Endothelial cell of umbilical vein (primary cell): ENCODE measurements around the gene NKD1. TPM values are rescaled to one million over a fixed set of nuclear protein-coding genes. Genes with fewer than 3 reads are reported as not detected.

Experiments used
- BruUV-seq: library from RNA; stranded (reverse); fragments of 400-500 nt; replicated peaks from 2 replicates; lab custom pipeline; 2021; lab: Mats Ljungman, UMichigan
- CTCF ChIA-PET: fragments of 300-600, 350-600 bp; sonication (Branson Sonifier 250); formaldehyde crosslinking; loops from one replicate; lab custom pipeline; 2021; ENCODE audit warnings: antibody characterized with exemption, inconsistent platforms; lab: Charles Lee
- POLR2A ChIA-PET: fragments of 300-600, 350-600 bp; sonication (Branson Sonifier 250); formaldehyde crosslinking; loops from one replicate; lab custom pipeline; 2021; ENCODE audit warnings: antibody characterized with exemption, inconsistent platforms; lab: Charles Lee
- DNase-seq: peaks from one replicate; pipeline ENCODE4 v3.0.0-alpha.2; 2011; ENCODE audit warnings: low read depth, low spot score
- FAIRE-seq: peaks from 2 replicates; lab custom pipeline; 2011; peaks lifted over from hg19 to GRCh38; lab: Jason Lieb, UNC
- H2AFZ ChIP-seq: 2 replicates; pipeline ENCODE4 v1.6.0; 2012; ENCODE audit warnings: low read depth, low read length, control low read depth, inconsistent platforms
- H3K27ac ChIP-seq: 2 replicates; pipeline ENCODE4 v1.5.1; 2011; ENCODE audit warnings: low read depth, mild to moderate bottlenecking, control low read depth, low read length, moderate library complexity; ENCODE audit not compliant: insufficient read depth
- H3K27me3 ChIP-seq, 2 experiments: 2 replicates each; pipeline versions ENCODE4 v1.6.0 to v1.6.1; 2011; ENCODE audit warnings: low read length in 2 of 2, mixed read lengths in 1 of 2; ENCODE audit not compliant: control insufficient read depth in 2 of 2, insufficient read depth in 2 of 2
- H3K36me3 ChIP-seq, 2 experiments: 2 replicates in 1 of 2; 3 replicates in 1 of 2; pipeline ENCODE4 v1.5.1; 2011; ENCODE audit warnings: low read length in 2 of 2, mild to moderate bottlenecking in 1 of 2, moderate library complexity in 1 of 2; ENCODE audit not compliant: control insufficient read depth in 2 of 2, insufficient read depth in 2 of 2; ENCODE audit errors: extremely low read depth in 1 of 2
- H3K4me1 ChIP-seq: 3 replicates; pipeline ENCODE4 v1.5.1; 2011; ENCODE audit warnings: mild to moderate bottlenecking, low read length; ENCODE audit not compliant: control insufficient read depth, insufficient read depth; ENCODE audit errors: extremely low read depth
- H3K4me2 ChIP-seq: 2 replicates; pipeline ENCODE4 v1.6.1; 2011; ENCODE audit warnings: low read length, control low read depth, mixed read lengths; ENCODE audit not compliant: insufficient read depth
- H3K4me3 ChIP-seq, 3 experiments: fragments of 200-600 bp in 1 of 3; sonication (generic), shearing (Covaris generic) in 1 of 3; replicated peaks in 1 of 3; 2 replicates each; pipeline ENCODE4 v1.5.1; 2011 to 2016; ENCODE audit warnings: control low read depth in 3 of 3, low read length in 3 of 3, mild to moderate bottlenecking in 2 of 3, inconsistent platforms in 1 of 3, low read depth in 1 of 3, moderate library complexity in 1 of 3; ENCODE audit not compliant: insufficient read depth in 1 of 3
- H3K79me2 ChIP-seq: 2 replicates; pipeline ENCODE4 v1.6.0; 2012; ENCODE audit warnings: low read length, inconsistent platforms; ENCODE audit not compliant: control insufficient read depth, insufficient read depth
- H3K9ac ChIP-seq: replicated peaks from 2 replicates; pipeline ENCODE3; 2011; ENCODE audit warnings: low read length, control low read depth; ENCODE audit not compliant: insufficient read depth; ENCODE audit errors: extremely low read depth
- H3K9me1 ChIP-seq: replicated peaks from 3 replicates; pipeline ENCODE4 v1.6.0; 2011; ENCODE audit warnings: mild to moderate bottlenecking, low read length; ENCODE audit not compliant: control insufficient read depth, insufficient read depth; ENCODE audit errors: extremely low read depth
- H3K9me3 ChIP-seq: replicated peaks from 2 replicates; pipeline ENCODE4 v1.5.1; 2012; ENCODE audit warnings: low read length, inconsistent platforms; ENCODE audit not compliant: control insufficient read depth, insufficient read depth
- H4K20me1 ChIP-seq: replicated peaks from 2 replicates; pipeline ENCODE3; 2011; ENCODE audit warnings: mild to moderate bottlenecking, low read length; ENCODE audit not compliant: control insufficient read depth, insufficient read depth; ENCODE audit errors: extremely low read depth
- EZH2 ChIP-seq: IDR thresholded peaks from 2 replicates; pipeline ENCODE4 v1.6.1; 2012; ENCODE audit warnings: borderline replicate concordance, low read depth, mild to moderate bottlenecking, moderate library complexity, low read length, inconsistent platforms; ENCODE audit not compliant: severe bottlenecking
- FOS ChIP-seq: IDR thresholded peaks from 2 replicates; pipeline ENCODE4 v1.6.1; 2011; ENCODE audit warnings: mild to moderate bottlenecking, low read length, moderate library complexity, borderline replicate concordance; ENCODE audit not compliant: insufficient read depth
- GATA2 ChIP-seq: IDR thresholded peaks from 2 replicates; pipeline ENCODE4 v1.7.0; 2011; ENCODE audit warnings: low read depth, mild to moderate bottlenecking, moderate library complexity, mixed read lengths, low read length; ENCODE audit not compliant: insufficient read length, insufficient read depth
- JUN ChIP-seq: IDR thresholded peaks from 2 replicates; pipeline ENCODE4 v1.6.1; 2011; ENCODE audit warnings: borderline replicate concordance, low read depth; ENCODE audit not compliant: insufficient read length, insufficient read depth
- MYC ChIP-seq: IDR thresholded peaks from one replicate; pipeline ENCODE4 v1.6.1; 2011; ENCODE audit warnings: mild to moderate bottlenecking, low read depth, low read length
- dilution Hi-C: fragments of 300-500 bp; cut with MboI; formaldehyde crosslinking; loops from one replicate; pipeline ENCODE4 v1.15.0; 2019; ENCODE audit warnings: low sequenced_read_pairs; ENCODE audit not compliant: extremely low pct_ligation_motif_present
- intact Hi-C: fragments of 100-400 bp; cut with micrococcal nuclease; formaldehyde crosslinking; loops from one replicate; pipeline ENCODE4 v1.10.0; 2022
- polyA plus RNA-seq, 4 experiments: library from polyadenylated mRNA; depleted of rRNA in 3 of 4; stranded (reverse) in 3 of 4; unstranded in 1 of 4; fragments of >200 nt; gene quantifications; 2 replicates each; pipeline versions ENCODE4 v1.2.1 to v1.2.3, GENCODE V29; 2011 to 2012; ENCODE audit warnings: missing spikeins in 1 of 4
- total RNA-seq: library from RNA; stranded (reverse); gene quantifications from 2 replicates; pipeline ENCODE4 v1.2.3, GENCODE V29; 2021
- TF ChIP-seq, protein P1 (sequence below), 2 donors: IDR thresholded peaks; 1 replicate in 1 of 2; 2 replicates in 1 of 2; pipeline ENCODE4 v1.5.1; 2011; ENCODE audit warnings: low read length in 2 of 2, mild to moderate bottlenecking in 2 of 2, moderate library complexity in 2 of 2, control low read depth in 1 of 2, inconsistent platforms in 1 of 2, low read depth in 1 of 2; ENCODE audit not compliant: insufficient read depth in 1 of 2; ENCODE audit errors: extremely low read depth in 1 of 2
- TF ChIP-seq, protein P2 (sequence below): IDR thresholded peaks from 2 replicates; pipeline ENCODE4 v1.6.1; 2011; ENCODE audit not compliant: insufficient read depth, insufficient read length

NKD1 gene
- total and polyA plus RNA-seq, 2 donors (not counting 3 experiments of a cell fraction or from before 2014, with no cell fraction given), result not detected

DNA sequence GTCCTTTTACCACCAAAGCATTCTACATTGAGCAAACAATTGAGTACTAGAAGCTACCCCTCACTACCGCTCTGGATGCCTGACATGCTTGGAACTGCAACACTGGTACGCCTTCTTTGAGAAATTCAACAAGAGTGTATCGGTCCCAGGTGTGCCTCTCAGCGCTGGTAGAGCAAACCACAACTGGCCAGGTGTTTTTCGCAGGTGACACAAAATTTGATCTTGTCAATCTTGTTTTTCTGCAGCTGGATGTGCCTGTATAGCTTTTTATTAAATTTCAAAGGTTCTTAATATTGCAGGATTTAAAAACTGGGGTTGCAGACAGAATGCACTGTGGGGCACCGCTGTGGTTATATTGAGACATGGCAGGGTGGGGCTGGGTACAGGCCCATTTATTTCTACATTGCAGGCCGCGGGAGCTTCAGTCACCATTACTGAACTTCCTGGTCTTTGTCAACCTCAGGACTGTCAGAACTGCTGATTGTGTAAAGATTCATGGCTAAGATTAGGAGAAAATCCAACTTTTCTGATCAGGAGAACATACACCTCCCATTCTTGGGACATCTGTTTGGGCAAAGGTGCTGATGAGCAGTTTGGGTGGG is 137.4 kb downstream of the NKD1 start:
- H3K27ac ChIP-seq, result no peak overlapping the region
- CTCF ChIA-PET, result interaction anchor here (0.8 to 1.4 kb wide), 2 partner anchors 20 to 121 kb away, joined by 3 to 6 read pairs; no protein-coding TSS in a partner anchor
- no peaks in the 10 kb centered on the region for H3K36me3 ChIP-seq
- intact Hi-C loops (no loop called here), dilution Hi-C loops (no loop called here)
- H3K9ac ChIP-seq, result no peak overlapping the region
- no peak overlapping the region for H2AFZ ChIP-seq
- H3K79me2 ChIP-seq, result no peaks in the 10 kb centered on the region
- no TSS peak for BruUV-seq
- H3K4me3 ChIP-seq, result no peak overlapping the region
- DNase-seq (no peak), FAIRE-seq (no peak)
- no peak for TF ChIP-seq GATA2
- no peak for TF ChIP-seq MYC
- no peak for TF ChIP-seq EZH2
- TF ChIP-seq JUN, result no peak
- no peak for TF ChIP-seq FOS
- TF ChIP-seq, protein P1, sequence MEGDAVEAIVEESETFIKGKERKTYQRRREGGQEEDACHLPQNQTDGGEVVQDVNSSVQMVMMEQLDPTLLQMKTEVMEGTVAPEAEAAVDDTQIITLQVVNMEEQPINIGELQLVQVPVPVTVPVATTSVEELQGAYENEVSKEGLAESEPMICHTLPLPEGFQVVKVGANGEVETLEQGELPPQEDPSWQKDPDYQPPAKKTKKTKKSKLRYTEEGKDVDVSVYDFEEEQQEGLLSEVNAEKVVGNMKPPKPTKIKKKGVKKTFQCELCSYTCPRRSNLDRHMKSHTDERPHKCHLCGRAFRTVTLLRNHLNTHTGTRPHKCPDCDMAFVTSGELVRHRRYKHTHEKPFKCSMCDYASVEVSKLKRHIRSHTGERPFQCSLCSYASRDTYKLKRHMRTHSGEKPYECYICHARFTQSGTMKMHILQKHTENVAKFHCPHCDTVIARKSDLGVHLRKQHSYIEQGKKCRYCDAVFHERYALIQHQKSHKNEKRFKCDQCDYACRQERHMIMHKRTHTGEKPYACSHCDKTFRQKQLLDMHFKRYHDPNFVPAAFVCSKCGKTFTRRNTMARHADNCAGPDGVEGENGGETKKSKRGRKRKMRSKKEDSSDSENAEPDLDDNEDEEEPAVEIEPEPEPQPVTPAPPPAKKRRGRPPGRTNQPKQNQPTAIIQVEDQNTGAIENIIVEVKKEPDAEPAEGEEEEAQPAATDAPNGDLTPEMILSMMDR (IDR thresholded peaks at IDR 0.05; ENCODE audit: extremely low read depth in 1 of 2, insufficient read depth in 1 of 2, low read depth in 1 of 2, low read length in 2 of 2), result no peak
- TF ChIP-seq, protein P2, sequence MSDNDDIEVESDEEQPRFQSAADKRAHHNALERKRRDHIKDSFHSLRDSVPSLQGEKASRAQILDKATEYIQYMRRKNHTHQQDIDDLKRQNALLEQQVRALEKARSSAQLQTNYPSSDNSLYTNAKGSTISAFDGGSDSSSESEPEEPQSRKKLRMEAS, result no peak
- POLR2A ChIA-PET, result interaction anchor here (0.6 kb wide), 1 partner anchor 421 kb away, joined by 4 read pairs; no protein-coding TSS in a partner anchor
- no peaks in the 10 kb centered on the region for H4K20me1 ChIP-seq
- no peaks in the 10 kb centered on the region for H3K9me3 ChIP-seq
- no peaks in the 10 kb centered on the region for H3K4me1 ChIP-seq
- H3K27me3 ChIP-seq, result no peaks in the 10 kb centered on the region
- H3K9me1 ChIP-seq, result no peaks in the 10 kb centered on the region
- H3K4me2 ChIP-seq, result no peak overlapping the region
